ENCODE measurements around the gene N4BP2L2. TPM values are rescaled to one million over a fixed set of nuclear protein-coding genes. Genes with fewer than 3 reads are reported as not detected.
"Not testable (repeated sequence)": the region's sequence is repeated elsewhere in the genome, so short reads cannot be mapped to it uniquely, and the experiment has no call there.

The N4BP2L2 gene
- total and polyA plus RNA-seq, 7 donors = 22.0 to 232 (median 160) TPM

- Histone ChIP-seq H3K27me3 (no peaks in the 10 kb centered on the region), H3K36me3 (no peaks in the 10 kb centered on the region), H3K9me3 (no peaks in the 10 kb centered on the region), H3K27ac (peak overlapping the region; percentile 90 to 99 (median 93)), H3K4me1 (peaks cover 0 to 32% (median 25%) of the 10 kb centered on the region in 4 donors), H3K4me3 (peak overlapping the region; percentile 36 to 87 (median 78))
- DNase-seq = no peak
- TF ChIP-seq POLR2AphosphoS5 (IDR thresholded peaks at IDR 0.05) (no peak), POLR2A (IDR thresholded peaks at IDR 0.05) (no peak), EP300 (IDR thresholded peaks at IDR 0.05) (no peak)
- TF ChIP-seq, protein P1, sequence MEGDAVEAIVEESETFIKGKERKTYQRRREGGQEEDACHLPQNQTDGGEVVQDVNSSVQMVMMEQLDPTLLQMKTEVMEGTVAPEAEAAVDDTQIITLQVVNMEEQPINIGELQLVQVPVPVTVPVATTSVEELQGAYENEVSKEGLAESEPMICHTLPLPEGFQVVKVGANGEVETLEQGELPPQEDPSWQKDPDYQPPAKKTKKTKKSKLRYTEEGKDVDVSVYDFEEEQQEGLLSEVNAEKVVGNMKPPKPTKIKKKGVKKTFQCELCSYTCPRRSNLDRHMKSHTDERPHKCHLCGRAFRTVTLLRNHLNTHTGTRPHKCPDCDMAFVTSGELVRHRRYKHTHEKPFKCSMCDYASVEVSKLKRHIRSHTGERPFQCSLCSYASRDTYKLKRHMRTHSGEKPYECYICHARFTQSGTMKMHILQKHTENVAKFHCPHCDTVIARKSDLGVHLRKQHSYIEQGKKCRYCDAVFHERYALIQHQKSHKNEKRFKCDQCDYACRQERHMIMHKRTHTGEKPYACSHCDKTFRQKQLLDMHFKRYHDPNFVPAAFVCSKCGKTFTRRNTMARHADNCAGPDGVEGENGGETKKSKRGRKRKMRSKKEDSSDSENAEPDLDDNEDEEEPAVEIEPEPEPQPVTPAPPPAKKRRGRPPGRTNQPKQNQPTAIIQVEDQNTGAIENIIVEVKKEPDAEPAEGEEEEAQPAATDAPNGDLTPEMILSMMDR (IDR thresholded peaks at IDR 0.05) = no peak
- 3 to 10% methylated on average over 8 of the region's 8 CpGs for WGBS, 2 donors
- intact Hi-C loops (cut with DNase I) = loop anchor here (1.0 to 10.0 kb wide), 7 partner anchors 48 to 957 kb away; partner anchors contain the start of genes KL, N4BP2L2 and STARD13
Measured at GRCh38 chr13:32585550-32586079, 47.0 kb upstream of the N4BP2L2 start.

DNA sequence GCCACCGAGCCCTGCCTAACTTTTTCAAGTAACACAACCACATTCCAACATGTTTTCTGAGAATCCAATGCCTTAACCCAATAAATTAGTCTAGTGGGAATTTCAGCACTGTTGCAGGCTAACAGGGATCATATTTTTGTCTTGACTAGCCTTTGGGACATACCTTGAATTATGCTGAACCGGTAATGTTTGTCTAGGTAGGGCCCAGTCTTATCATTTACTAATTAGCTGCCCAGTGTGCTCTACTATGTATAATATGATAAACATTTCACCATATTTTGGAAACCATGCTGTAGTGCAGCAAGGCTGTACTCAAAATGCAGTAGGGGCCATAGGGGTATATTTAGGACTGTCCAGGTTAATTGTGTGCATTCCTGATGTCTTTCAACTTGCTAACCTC, 44.4 kb upstream of the N4BP2L2 start:
- H3K27ac ChIP-seq = no peak overlapping the region
- intact Hi-C loops (cut with DNase I) = loop anchor here (5.0 to 10.0 kb wide), 3 partner anchors 201 to 671 kb away; no protein-coding TSS in a partner anchor
- no peaks in the 10 kb centered on the region for H3K27me3 ChIP-seq
- peaks cover 0 to 7% (median 5%) of the 10 kb centered on the region in 4 donors for H3K4me1 ChIP-seq
- 90 to 92% methylated on average over 2 of the region's 2 CpGs for WGBS, 2 donors
- H3K9me3 ChIP-seq = no peaks in the 10 kb centered on the region
- DNase-seq = no peak
- TF ChIP-seq POLR2AphosphoS5 (IDR thresholded peaks at IDR 0.05) = no peak
- no peak overlapping the region for H3K4me3 ChIP-seq
- no peaks in the 10 kb centered on the region for H3K36me3 ChIP-seq

DNA sequence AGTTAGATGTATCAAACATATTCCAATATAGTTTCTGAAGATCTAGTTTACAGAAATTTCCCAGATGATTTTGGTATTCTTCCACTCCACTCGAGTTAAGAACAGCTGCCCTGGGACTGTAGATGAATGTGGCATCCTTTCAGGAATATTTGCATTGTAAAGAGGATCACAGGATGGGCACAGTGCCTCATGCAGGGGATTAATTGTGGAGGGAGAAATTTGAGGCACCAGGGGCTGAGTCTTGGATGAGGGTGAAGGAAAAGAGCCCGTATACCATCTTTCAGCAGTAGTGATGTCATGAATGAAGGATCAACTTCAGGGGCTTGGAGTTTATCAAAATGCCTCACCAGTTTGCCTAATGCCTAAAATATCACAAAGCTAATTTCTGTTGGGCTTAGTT, 43.7 kb upstream of the N4BP2L2 start:
- Histone ChIP-seq H3K27ac (no peak overlapping the region), H3K36me3 (no peaks in the 10 kb centered on the region), H3K4me3 (no peak overlapping the region), H3K9me3 (no peaks in the 10 kb centered on the region), H3K4me1 (peaks cover 0 to 6% (median 5%) of the 10 kb centered on the region in 4 donors), H3K27me3 (no peaks in the 10 kb centered on the region)
- intact Hi-C loops (cut with DNase I) = loop anchor here (5.0 to 10.0 kb wide), 3 partner anchors 200 to 670 kb away; no protein-coding TSS in a partner anchor
- TF ChIP-seq, protein P1 (IDR thresholded peaks at IDR 0.05) = no peak
- TF ChIP-seq EP300 (IDR thresholded peaks at IDR 0.05) (no peak), POLR2AphosphoS5 (IDR thresholded peaks at IDR 0.05) (no peak), POLR2A (IDR thresholded peaks at IDR 0.05) (no peak)
- WGBS, 2 donors = 67 to 76% methylated on average over 2 of the region's 2 CpGs
- no peak for DNase-seq

- Histone ChIP-seq H3K27me3 (no peaks in the 10 kb centered on the region), H3K36me3 (no peaks in the 10 kb centered on the region), H3K4me3 (no peak overlapping the region), H3K27ac (no peak overlapping the region), H3K4me1 (peaks cover 0 to 6% (median 5%) of the 10 kb centered on the region in 4 donors), H3K9me3 (peaks cover 0 to 6% (median 0%) of the 10 kb centered on the region in 4 donors)
- intact Hi-C loops (cut with DNase I) = loop anchor here (5.0 to 10.0 kb wide), 3 partner anchors 199 to 669 kb away; no protein-coding TSS in a partner anchor
- TF ChIP-seq EP300 (IDR thresholded peaks at IDR 0.05) = no peak
- TF ChIP-seq, protein P1 (IDR thresholded peaks at IDR 0.05) = peak in 3 of 4 experiments; percentile 5 to 59 (median 34)
- no peak for DNase-seq
- 50 to 63% methylated on average over 3 of the region's 3 CpGs for WGBS, 2 donors
Measured at GRCh38 chr13:32581177-32581786, 42.7 kb upstream of the N4BP2L2 start.

DNA sequence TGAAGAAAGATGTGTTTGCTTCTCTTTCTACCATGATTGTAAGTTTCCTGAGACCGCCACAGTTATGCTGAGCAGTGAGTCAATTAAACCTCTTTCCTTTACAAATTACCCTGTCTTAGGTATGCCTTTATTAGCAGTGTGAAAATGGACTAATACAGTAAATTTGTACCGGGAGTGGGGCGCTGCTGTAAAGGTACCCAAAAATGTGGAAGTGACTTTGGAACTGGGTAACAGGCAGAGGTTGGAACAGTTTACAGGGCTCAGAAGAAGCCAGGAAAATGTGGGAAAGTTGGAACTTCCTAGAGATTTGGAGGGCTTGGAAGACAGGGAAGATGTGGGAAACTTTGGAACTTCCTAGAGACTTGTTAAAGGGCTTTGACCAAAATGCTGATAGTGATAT, 38.4 kb upstream of the N4BP2L2 start:
- intact Hi-C loops (cut with DNase I) = no loop called here

GRCh38 chr13:32575687-32576086, 37.1 kb upstream of the N4BP2L2 start:
- whole genome bisulfite sequencing, 2 donors = 76 to 97% methylated on average over 3 to 4 of the region's 4 CpGs
- intact Hi-C loops (cut with DNase I); H3K4me1 ChIP-seq: not testable (repeated sequence)

More for the DNA sequence above, 38.4 kb upstream of the N4BP2L2 start:
- Histone ChIP-seq H3K36me3 (no peaks in the 10 kb centered on the region), H3K27ac (no peak overlapping the region), H3K9me3 (peaks cover 0 to 6% (median 0%) of the 10 kb centered on the region in 4 donors), H3K4me1 (no peaks in the 10 kb centered on the region), H3K4me3 (no peak overlapping the region), H3K27me3 (no peaks in the 10 kb centered on the region)
- DNase-seq = no peak
- WGBS, 2 donors = 98% methylated on average over 3 of the region's 3 CpGs
- TF ChIP-seq EP300 (IDR thresholded peaks at IDR 0.05) (no peak), POLR2A (IDR thresholded peaks at IDR 0.05) (no peak), POLR2AphosphoS5 (IDR thresholded peaks at IDR 0.05) (no peak)
- TF ChIP-seq, protein P1 (IDR thresholded peaks at IDR 0.05) = no peak

GRCh38 chr13:32560842-32561241, 22.2 kb upstream of the N4BP2L2 start:
- intact Hi-C loops (cut with DNase I); H3K4me1 ChIP-seq; H3K27me3 ChIP-seq; H3K4me3 ChIP-seq; H3K36me3 ChIP-seq; H3K27ac ChIP-seq; DNase-seq: not testable (repeated sequence)
- WGBS, 2 donors = 95 to 100% methylated on average over 1 of the region's 1 CpG
- peaks cover 0 to 13% (median under 1%) of the 10 kb centered on the region in 4 donors for H3K9me3 ChIP-seq

More at GRCh38 chr13:32575687-32576086, 37.1 kb upstream of the N4BP2L2 start:
- H3K9me3 ChIP-seq, DNase-seq, H3K27ac ChIP-seq, H3K4me3 ChIP-seq, H3K36me3 ChIP-seq, H3K27me3 ChIP-seq: not testable (repeated sequence)
